Endothelial cell of umbilical vein (primary cell): ENCODE measurements around the gene DEPDC5. TPM values are rescaled to one million over a fixed set of nuclear protein-coding genes. Genes with fewer than 3 reads are reported as not detected.

Experiments used
- BruUV-seq: library from RNA; stranded (reverse); fragments of 400-500 nt; replicated peaks from 2 replicates; lab custom pipeline; 2021; lab: Mats Ljungman, UMichigan
- CTCF ChIA-PET: fragments of 300-600, 350-600 bp; sonication (Branson Sonifier 250); formaldehyde crosslinking; loops from one replicate; lab custom pipeline; 2021; ENCODE audit warnings: antibody characterized with exemption, inconsistent platforms; lab: Charles Lee
- POLR2A ChIA-PET: fragments of 300-600, 350-600 bp; sonication (Branson Sonifier 250); formaldehyde crosslinking; loops from one replicate; lab custom pipeline; 2021; ENCODE audit warnings: antibody characterized with exemption, inconsistent platforms; lab: Charles Lee
- DNase-seq: peaks from one replicate; pipeline ENCODE4 v3.0.0-alpha.2; 2011; ENCODE audit warnings: low read depth, low spot score
- FAIRE-seq: peaks from 2 replicates; lab custom pipeline; 2011; peaks lifted over from hg19 to GRCh38; lab: Jason Lieb, UNC
- H2AFZ ChIP-seq: 2 replicates; pipeline ENCODE4 v1.6.0; 2012; ENCODE audit warnings: low read depth, low read length, control low read depth, inconsistent platforms
- H3K27ac ChIP-seq: 2 replicates; pipeline ENCODE4 v1.5.1; 2011; ENCODE audit warnings: low read depth, mild to moderate bottlenecking, control low read depth, low read length, moderate library complexity; ENCODE audit not compliant: insufficient read depth
- H3K27me3 ChIP-seq, 2 experiments: 2 replicates each; pipeline versions ENCODE4 v1.6.0 to v1.6.1; 2011; ENCODE audit warnings: low read length in 2 of 2, mixed read lengths in 1 of 2; ENCODE audit not compliant: control insufficient read depth in 2 of 2, insufficient read depth in 2 of 2
- H3K36me3 ChIP-seq, 2 experiments: 2 replicates in 1 of 2; 3 replicates in 1 of 2; pipeline ENCODE4 v1.5.1; 2011; ENCODE audit warnings: low read length in 2 of 2, mild to moderate bottlenecking in 1 of 2, moderate library complexity in 1 of 2; ENCODE audit not compliant: control insufficient read depth in 2 of 2, insufficient read depth in 2 of 2; ENCODE audit errors: extremely low read depth in 1 of 2
- H3K4me1 ChIP-seq: 3 replicates; pipeline ENCODE4 v1.5.1; 2011; ENCODE audit warnings: mild to moderate bottlenecking, low read length; ENCODE audit not compliant: control insufficient read depth, insufficient read depth; ENCODE audit errors: extremely low read depth
- H3K4me2 ChIP-seq: 2 replicates; pipeline ENCODE4 v1.6.1; 2011; ENCODE audit warnings: low read length, control low read depth, mixed read lengths; ENCODE audit not compliant: insufficient read depth
- H3K4me3 ChIP-seq, 3 experiments: fragments of 200-600 bp in 1 of 3; sonication (generic), shearing (Covaris generic) in 1 of 3; replicated peaks in 1 of 3; 2 replicates each; pipeline ENCODE4 v1.5.1; 2011 to 2016; ENCODE audit warnings: control low read depth in 3 of 3, low read length in 3 of 3, mild to moderate bottlenecking in 2 of 3, inconsistent platforms in 1 of 3, low read depth in 1 of 3, moderate library complexity in 1 of 3; ENCODE audit not compliant: insufficient read depth in 1 of 3
- H3K79me2 ChIP-seq: 2 replicates; pipeline ENCODE4 v1.6.0; 2012; ENCODE audit warnings: low read length, inconsistent platforms; ENCODE audit not compliant: control insufficient read depth, insufficient read depth
- H3K9ac ChIP-seq: replicated peaks from 2 replicates; pipeline ENCODE3; 2011; ENCODE audit warnings: low read length, control low read depth; ENCODE audit not compliant: insufficient read depth; ENCODE audit errors: extremely low read depth
- H3K9me1 ChIP-seq: replicated peaks from 3 replicates; pipeline ENCODE4 v1.6.0; 2011; ENCODE audit warnings: mild to moderate bottlenecking, low read length; ENCODE audit not compliant: control insufficient read depth, insufficient read depth; ENCODE audit errors: extremely low read depth
- H3K9me3 ChIP-seq: replicated peaks from 2 replicates; pipeline ENCODE4 v1.5.1; 2012; ENCODE audit warnings: low read length, inconsistent platforms; ENCODE audit not compliant: control insufficient read depth, insufficient read depth
- H4K20me1 ChIP-seq: replicated peaks from 2 replicates; pipeline ENCODE3; 2011; ENCODE audit warnings: mild to moderate bottlenecking, low read length; ENCODE audit not compliant: control insufficient read depth, insufficient read depth; ENCODE audit errors: extremely low read depth
- FOS ChIP-seq: IDR thresholded peaks from 2 replicates; pipeline ENCODE4 v1.6.1; 2011; ENCODE audit warnings: mild to moderate bottlenecking, low read length, moderate library complexity, borderline replicate concordance; ENCODE audit not compliant: insufficient read depth
- GATA2 ChIP-seq: IDR thresholded peaks from 2 replicates; pipeline ENCODE4 v1.7.0; 2011; ENCODE audit warnings: low read depth, mild to moderate bottlenecking, moderate library complexity, mixed read lengths, low read length; ENCODE audit not compliant: insufficient read length, insufficient read depth
- JUN ChIP-seq: IDR thresholded peaks from 2 replicates; pipeline ENCODE4 v1.6.1; 2011; ENCODE audit warnings: borderline replicate concordance, low read depth; ENCODE audit not compliant: insufficient read length, insufficient read depth
- MAX ChIP-seq: IDR thresholded peaks from 2 replicates; pipeline ENCODE4 v1.6.1; 2011; ENCODE audit not compliant: insufficient read depth, insufficient read length
- MYC ChIP-seq: IDR thresholded peaks from one replicate; pipeline ENCODE4 v1.6.1; 2011; ENCODE audit warnings: mild to moderate bottlenecking, low read depth, low read length
- POLR2A ChIP-seq: IDR thresholded peaks from 2 replicates; pipeline ENCODE4 v1.6.1; 2012; ENCODE audit warnings: low read depth, mild to moderate bottlenecking, control low read depth, low read length
- POLR2AphosphoS5 ChIP-seq: IDR thresholded peaks from 2 replicates; pipeline ENCODE4 v1.6.1; 2012; ENCODE audit warnings: low read depth, mild to moderate bottlenecking, control low read depth, low read length, moderate library complexity; ENCODE audit not compliant: insufficient read depth
- dilution Hi-C: fragments of 300-500 bp; cut with MboI; formaldehyde crosslinking; loops from one replicate; pipeline ENCODE4 v1.15.0; 2019; ENCODE audit warnings: low sequenced_read_pairs; ENCODE audit not compliant: extremely low pct_ligation_motif_present
- intact Hi-C: fragments of 100-400 bp; cut with micrococcal nuclease; formaldehyde crosslinking; loops from one replicate; pipeline ENCODE4 v1.10.0; 2022
- polyA plus RNA-seq, 4 experiments: library from polyadenylated mRNA; depleted of rRNA in 3 of 4; stranded (reverse) in 3 of 4; unstranded in 1 of 4; fragments of >200 nt; gene quantifications; 2 replicates each; pipeline versions ENCODE4 v1.2.1 to v1.2.3, GENCODE V29; 2011 to 2012; ENCODE audit warnings: missing spikeins in 1 of 4
- total RNA-seq: library from RNA; stranded (reverse); gene quantifications from 2 replicates; pipeline ENCODE4 v1.2.3, GENCODE V29; 2021

The DEPDC5 gene
- total and polyA plus RNA-seq, 2 donors (not counting 3 experiments of a cell fraction or from before 2014, with no cell fraction given): 13.1 to 36.6 TPM

DNA sequence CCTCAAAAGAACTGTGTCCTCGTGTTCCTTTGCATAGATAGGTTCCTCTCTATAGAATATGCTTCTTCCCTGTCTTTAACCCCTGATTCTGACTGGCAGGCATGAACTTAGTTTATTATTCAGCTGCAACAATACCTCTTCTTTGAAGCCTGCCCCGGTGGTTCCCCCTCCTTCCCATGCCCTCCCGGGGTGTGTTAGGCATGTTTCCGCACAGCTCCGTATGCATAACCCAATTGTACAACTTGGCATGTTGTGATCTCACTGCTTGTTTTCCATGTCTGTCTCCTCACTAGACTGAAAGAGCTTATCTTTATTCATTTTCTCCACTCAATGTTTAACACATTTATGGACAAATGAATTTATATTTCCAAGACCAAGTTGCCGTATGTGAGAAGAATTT, 72.6 kb downstream of the DEPDC5 start:
- no peak overlapping the region for H3K9ac ChIP-seq
- BruUV-seq: no TSS peak
- TF ChIP-seq JUN (no peak), GATA2 (no peak)
- peaks cover 15% of the 10 kb centered on the region for H3K4me1 ChIP-seq
- FAIRE-seq: no peak
- ChIA-PET CTCF (interaction anchor here (0.7 kb wide), 1 partner anchor 46 kb away, joined by 3 read pairs; no protein-coding TSS in a partner anchor), POLR2A (no interaction called here)
- no peaks in the 10 kb centered on the region for H3K9me1 ChIP-seq
- H4K20me1 ChIP-seq: no peaks in the 10 kb centered on the region
- H3K27ac ChIP-seq: no peak overlapping the region
- H3K36me3 ChIP-seq: peaks cover 5 to 15% of the 10 kb centered on the region in 2 experiments
- no peaks in the 10 kb centered on the region for H3K9me3 ChIP-seq
- intact Hi-C loops: loop anchor here (5.0 kb wide), 1 partner anchor 121 kb away; no protein-coding TSS in a partner anchor
- DNase-seq: no peak
- H3K4me2 ChIP-seq: no peak overlapping the region
- dilution Hi-C loops: no loop called here
- no peak overlapping the region for H2AFZ ChIP-seq
- no peaks in the 10 kb centered on the region for H3K27me3 ChIP-seq
- H3K4me3 ChIP-seq: no peak overlapping the region
- no peaks in the 10 kb centered on the region for H3K79me2 ChIP-seq

DNA sequence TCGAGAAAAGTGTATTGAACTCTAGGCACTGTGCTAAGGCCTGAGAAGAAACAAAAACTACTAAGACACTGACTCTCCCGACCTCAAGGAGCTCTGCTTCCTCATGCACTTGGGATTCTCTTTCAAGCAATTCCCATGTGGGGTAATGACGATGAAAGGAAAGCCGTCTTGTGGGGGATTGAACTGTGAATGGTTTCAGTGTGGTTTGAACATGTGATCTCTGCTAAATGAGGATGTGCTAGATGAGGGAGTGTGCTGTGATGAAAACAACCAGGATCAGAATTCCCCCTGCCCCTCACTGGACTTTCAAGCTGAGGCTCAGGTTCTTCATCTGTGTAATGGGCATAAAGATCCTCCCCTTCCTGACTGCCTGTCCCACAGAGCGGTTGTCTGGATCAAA, 74.9 kb downstream of the DEPDC5 start:
- no peaks in the 10 kb centered on the region for H4K20me1 ChIP-seq
- ChIA-PET POLR2A (no interaction called here), CTCF (interaction anchor here (0.7 to 3.0 kb wide), 3 partner anchors 10 to 488 kb away, joined by 3 to 14 read pairs (median 6); no protein-coding TSS in a partner anchor)
- H3K4me2 ChIP-seq: no peak overlapping the region
- H3K36me3 ChIP-seq: peaks cover 2% of the 10 kb centered on the region in 2 experiments
- H3K9ac ChIP-seq: no peak overlapping the region
- no peaks in the 10 kb centered on the region for H3K9me1 ChIP-seq
- no peaks in the 10 kb centered on the region for H3K27me3 ChIP-seq
- no peak overlapping the region for H3K4me3 ChIP-seq
- peak overlapping the region; percentile 1 for H3K27ac ChIP-seq
- FAIRE-seq (no peak), DNase-seq (no peak)
- peaks cover 15% of the 10 kb centered on the region for H3K4me1 ChIP-seq
- no peaks in the 10 kb centered on the region for H3K9me3 ChIP-seq
- intact Hi-C loops: loop anchor here (5.0 kb wide), 1 partner anchor 119 kb away; no protein-coding TSS in a partner anchor
- TF ChIP-seq MYC (no peak), MAX (no peak), POLR2A (no peak), FOS (no peak), POLR2AphosphoS5 (no peak)
- dilution Hi-C loops: no loop called here
- no peak overlapping the region for H2AFZ ChIP-seq
- no peaks in the 10 kb centered on the region for H3K79me2 ChIP-seq
- BruUV-seq: no TSS peak
